A549 (cell line): Measurements from ENCODE around the gene MAFB. TPM values are rescaled to one million over a fixed set of nuclear protein-coding genes. Genes with fewer than 3 reads are reported as not detected.

Experiments
- ATAC-seq, 2 experiments: fragments of 200-7000 bp in 1 of 2; fragments of >200 bp in 1 of 2; cut with Nextera tagmentation in 1 of 2; cut with Tn5 transposase in 1 of 2; 3 replicates each; pipeline versions ENCODE4 v1.8.0 to v1.9.1; 2018 to 2020; ENCODE audit warnings: mild to moderate bottlenecking in 1 of 2, moderate library complexity in 1 of 2
- CTCF ChIA-PET: fragments of 300-600 bp; sonication (Branson Sonifier 250); formaldehyde crosslinking; extraction: SDS; loops from one replicate; lab custom pipeline; 2021; ENCODE audit warnings: antibody characterized with exemption, inconsistent platforms; lab: Yijun Ruan, JAX
- POLR2A ChIA-PET: fragments of 350-600 bp; formaldehyde crosslinking; extraction: SDS; loops from one replicate; lab custom pipeline; 2021; ENCODE audit warnings: antibody characterized with exemption, inconsistent platforms; lab: Yijun Ruan, JAX
- DNase-seq, 2 experiments: peaks; one replicate each; pipeline versions ENCODE4 v3.0.0 to v3.0.0-alpha.2; 2011 to 2016; ENCODE audit warnings: low read depth in 1 of 2, low spot score in 1 of 2
- FAIRE-seq: peaks from 2 replicates; lab custom pipeline; 2011; peaks lifted over from hg19 to GRCh38; lab: Jason Lieb, UNC
- H3K27ac ChIP-seq, 2 experiments: fragments of >200 bp; sonication (Bioruptor Twin); formaldehyde crosslinking; 3 replicates each; pipeline ENCODE4 v1.5.1; 2016 to 2017
- H3K4me1 ChIP-seq: fragments of >200 bp; sonication (Bioruptor Twin); formaldehyde crosslinking; 3 replicates; pipeline ENCODE4 v1.6.1; 2016
- H3K4me2 ChIP-seq: fragments of >200 bp; sonication (Bioruptor Twin); formaldehyde crosslinking; 3 replicates; pipeline ENCODE4 v1.6.1; 2016
- H3K4me3 ChIP-seq: fragments of >200 bp; sonication (Bioruptor Twin); formaldehyde crosslinking; 3 replicates; pipeline ENCODE4 v1.5.1; 2016
- H3K9me3 ChIP-seq: fragments of >200 bp; sonication (Bioruptor Twin); formaldehyde crosslinking; 3 replicates; pipeline ENCODE4 v1.6.1; 2016
- CBX2 ChIP-seq: fragments of 200-600 bp; sonication (generic); IDR thresholded peaks from 2 replicates; pipeline ENCODE4 v1.6.1; 2016; ENCODE audit warnings: low read depth, mild to moderate bottlenecking, borderline replicate concordance
- CHD4 ChIP-seq: fragments of 200-600 bp; sonication (generic); IDR thresholded peaks from 2 replicates; pipeline ENCODE4 v1.6.1; 2016; ENCODE audit warnings: antibody characterized with exemption, mild to moderate bottlenecking, borderline replicate concordance
- EHF ChIP-seq: fragments of 250-450 bp; sonication (Bioruptor Pico); IDR thresholded peaks from 2 replicates; pipeline ENCODE4 v1.5.0; 2020; ENCODE audit warnings: mild to moderate bottlenecking
- EP300 ChIP-seq, 2 experiments: fragments of >200 bp; sonication (Bioruptor Twin); formaldehyde crosslinking; IDR thresholded peaks; 2 replicates in 1 of 2; 3 replicates in 1 of 2; pipeline ENCODE4 v1.6.1; 2016 to 2017
- FOSB ChIP-seq: fragments of 250-450 bp; sonication (Bioruptor Pico); IDR thresholded peaks from 2 replicates; pipeline ENCODE4 v1.5.0; 2020; ENCODE audit warnings: mild to moderate bottlenecking, moderate library complexity
- FOXS1 ChIP-seq: fragments of 250-450 bp; sonication (Bioruptor Pico); IDR thresholded peaks from 2 replicates; pipeline ENCODE4 v1.5.0; 2020; ENCODE audit warnings: mild to moderate bottlenecking, moderate library complexity
- HDAC2 ChIP-seq: fragments of 200-600 bp; sonication (generic); IDR thresholded peaks from 2 replicates; pipeline ENCODE4 v1.6.1; 2016
- HEYL ChIP-seq: fragments of 250-450 bp; sonication (Bioruptor Pico); IDR thresholded peaks from 2 replicates; pipeline ENCODE4 v1.8.0; 2021; ENCODE audit warnings: mild to moderate bottlenecking, moderate library complexity
- HOXA7 ChIP-seq: fragments of 250-450 bp; sonication (Bioruptor Pico); IDR thresholded peaks from 2 replicates; pipeline ENCODE4 v1.5.0; 2020; ENCODE audit warnings: mild to moderate bottlenecking, moderate library complexity
- HOXB13 ChIP-seq: fragments of 250-450 bp; sonication (Bioruptor Pico); IDR thresholded peaks from 2 replicates; pipeline ENCODE4 v1.5.0; 2020; ENCODE audit warnings: low read depth, mild to moderate bottlenecking, moderate library complexity
- KDM5A ChIP-seq: fragments of 200-600 bp; sonication (generic); IDR thresholded peaks from 2 replicates; pipeline ENCODE4 v1.6.1; 2016; ENCODE audit warnings: antibody characterized with exemption, mild to moderate bottlenecking
- MYC ChIP-seq: IDR thresholded peaks from 2 replicates; pipeline ENCODE4 v1.6.1; 2012; ENCODE audit warnings: mild to moderate bottlenecking, inconsistent platforms, low read length, improper control_type of control experiment, borderline replicate concordance
- NR3C1 ChIP-seq: fragments of >200 bp; sonication (Bioruptor Twin); formaldehyde crosslinking; IDR thresholded peaks from 3 replicates; pipeline ENCODE4 v1.6.1; 2017
- RAD21 ChIP-seq, 2 experiments: fragments of >200 bp in 1 of 2; sonication (Bioruptor Twin) in 1 of 2; formaldehyde crosslinking in 1 of 2; IDR thresholded peaks in 1 of 2; conservative IDR thresholded peaks in 1 of 2; 2 replicates in 1 of 2; 3 replicates in 1 of 2; pipeline ENCODE4 v1.6.1; 2012 to 2018; ENCODE audit warnings: inconsistent platforms in 1 of 2
- RCOR1 ChIP-seq: fragments of 150-350 bp; IDR thresholded peaks from 2 replicates; pipeline ENCODE4 v1.6.1; 2014; ENCODE audit warnings: antibody characterized with exemption, low read length, low read depth
- RNF2 ChIP-seq: fragments of 200-600 bp; sonication (generic); IDR thresholded peaks from 2 replicates; pipeline ENCODE4 v1.6.1; 2016; ENCODE audit warnings: low read depth, mild to moderate bottlenecking, antibody characterized with exemption, moderate library complexity, borderline replicate concordance
- SMC3 ChIP-seq: fragments of >200 bp; sonication (Bioruptor Twin); formaldehyde crosslinking; IDR thresholded peaks from 3 replicates; pipeline ENCODE4 v1.6.1; 2018; ENCODE audit warnings: inconsistent platforms
- TP53 ChIP-seq: fragments of 250-450 bp; sonication (Bioruptor Pico); IDR thresholded peaks from 2 replicates; pipeline ENCODE4 v1.5.0; 2021; ENCODE audit warnings: mild to moderate bottlenecking, moderate library complexity
- ZNF302 ChIP-seq: fragments of 250-450 bp; sonication (Bioruptor Pico); IDR thresholded peaks from 2 replicates; pipeline ENCODE4 v1.9.0; 2021; ENCODE audit warnings: inconsistent platforms, mild to moderate bottlenecking, moderate library complexity
- WGBS: methylation state at CpG from one replicate; pipeline ENCODE4 v1.1.6; 2017; ENCODE audit errors: missing lambda C conversion rate; 5-methylcytosine and 5-hydroxymethylcytosine counted together
- polyA plus RNA-seq, 4 experiments: library from polyadenylated mRNA; depleted of rRNA in 3 of 4; stranded (reverse); fragments of >200 nt; fragmentation: RNase III in 1 of 4; extraction: RNeasy Plus Mini Kit Qiagen cat#74134 plus additional on column Dnase treatment in 1 of 4; gene quantifications; 2 replicates in 3 of 4; 3 replicates in 1 of 4; pipeline ENCODE4 v1.2.3, GENCODE V29; 2011 to 2017
- TF ChIP-seq, protein P1 (sequence below): fragments of 250-450 bp; sonication (Bioruptor Pico); IDR thresholded peaks from 2 replicates; pipeline ENCODE4 v1.5.0; 2020; ENCODE audit warnings: low read depth, mild to moderate bottlenecking, moderate library complexity
- TF ChIP-seq, protein P2 (sequence below): fragments of >200 bp; sonication (Bioruptor Twin); formaldehyde crosslinking; IDR thresholded peaks from 3 replicates; pipeline ENCODE4 v1.6.1; 2016
- TF ChIP-seq, protein P3 (sequence below): fragments of 250-450 bp; sonication (Bioruptor Pico); IDR thresholded peaks from 2 replicates; pipeline ENCODE4 v1.5.0; 2021; ENCODE audit warnings: mild to moderate bottlenecking, moderate library complexity, borderline replicate concordance
- TF ChIP-seq, protein P4 (sequence below): IDR thresholded peaks from 2 replicates; pipeline ENCODE4 v1.6.1; 2012

MAFB gene
- polyA plus RNA-seq, 2 of the 4 experiments (the other 2 are of a cell fraction) = 0.04 TPM; not detected in 1

DNA sequence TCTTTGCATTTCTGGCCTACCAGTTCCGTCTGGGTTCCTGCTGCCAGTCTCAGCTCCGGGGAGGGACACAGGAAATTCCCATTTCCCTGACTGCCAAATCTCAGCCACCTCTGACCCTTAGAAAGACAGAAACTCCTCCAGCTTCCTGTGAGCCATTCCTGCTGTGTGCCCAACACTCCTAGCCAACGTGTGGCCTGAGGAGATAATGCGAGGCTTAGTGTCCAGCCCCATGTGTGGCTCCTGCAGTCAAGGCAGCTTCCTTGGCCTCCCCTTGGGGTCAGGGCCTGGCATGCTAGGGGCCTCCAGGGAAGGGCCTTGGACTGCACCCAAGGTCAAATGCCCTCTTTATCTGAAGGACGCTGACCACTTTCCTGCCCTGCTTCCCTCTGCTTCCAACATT, 45.1 kb downstream of the MAFB start:
- ChIA-PET POLR2A (no interaction called here), CTCF (interaction anchor here (1.0 kb wide), 1 partner anchor 13 kb away, joined by 3 read pairs; no protein-coding TSS in a partner anchor)
- H3K27ac ChIP-seq = no peak overlapping the region
- 28% methylated on average over 4 of the region's 5 CpGs for WGBS
- no peak overlapping the region for H3K4me2 ChIP-seq
- DNase-seq (no peak), FAIRE-seq (no peak), ATAC-seq (no peak)
- no peaks in the 10 kb centered on the region for H3K4me1 ChIP-seq
- no peak overlapping the region for H3K4me3 ChIP-seq
- no peaks in the 10 kb centered on the region for H3K9me3 ChIP-seq
- TF ChIP-seq HOXB13 (CRISPR knock-in tag) = no peak
- TF ChIP-seq HDAC2 = no peak
- no peak for TF ChIP-seq EP300 (IDR thresholded peaks at IDR 0.05)
- no peak for TF ChIP-seq FOXS1 (CRISPR knock-in tag)
- TF ChIP-seq, protein P1, sequence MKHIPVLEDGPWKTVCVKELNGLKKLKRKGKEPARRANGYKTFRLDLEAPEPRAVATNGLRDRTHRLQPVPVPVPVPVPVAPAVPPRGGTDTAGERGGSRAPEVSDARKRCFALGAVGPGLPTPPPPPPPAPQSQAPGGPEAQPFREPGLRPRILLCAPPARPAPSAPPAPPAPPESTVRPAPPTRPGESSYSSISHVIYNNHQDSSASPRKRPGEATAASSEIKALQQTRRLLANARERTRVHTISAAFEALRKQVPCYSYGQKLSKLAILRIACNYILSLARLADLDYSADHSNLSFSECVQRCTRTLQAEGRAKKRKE (CRISPR knock-in tag) = no peak
- no peak for TF ChIP-seq RNF2
- no peak for TF ChIP-seq KDM5A
- TF ChIP-seq FOSB (CRISPR knock-in tag) = no peak

DNA sequence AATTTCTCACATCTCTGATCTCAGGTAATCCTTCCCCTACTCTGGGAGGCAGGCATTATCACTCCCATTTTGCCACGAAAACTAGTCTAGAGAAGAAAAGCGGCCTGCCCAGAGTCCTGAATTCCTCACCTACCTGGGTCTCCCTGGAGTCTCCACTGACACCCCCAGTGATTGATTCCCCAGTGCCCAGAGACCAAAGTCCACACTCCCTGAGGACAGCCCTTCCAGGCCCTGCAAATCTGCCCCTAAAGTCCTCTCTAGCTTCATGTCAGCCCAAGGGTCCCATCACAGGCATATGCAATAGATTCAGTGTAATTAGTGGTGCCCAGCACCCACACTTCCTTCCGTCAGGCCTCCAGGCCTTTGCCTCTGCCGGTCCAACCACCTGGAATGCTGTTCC, 47.2 kb downstream of the MAFB start:
- ChIA-PET CTCF (no interaction called here), POLR2A (no interaction called here)
- no peak overlapping the region for H3K4me2 ChIP-seq
- H3K4me3 ChIP-seq = no peak overlapping the region
- no peak for FAIRE-seq
- H3K27ac ChIP-seq = no peak overlapping the region
- TF ChIP-seq MYC (no peak), SMC3 (no peak), ZNF302 (CRISPR knock-in tag) (no peak), CBX2 (no peak), CHD4 (no peak), TP53 (no peak), HOXA7 (CRISPR knock-in tag) (no peak), RCOR1 (no peak), FOSB (CRISPR knock-in tag) (no peak), NR3C1 (no peak), HEYL (CRISPR knock-in tag) (no peak), RAD21 (conservative IDR thresholded peaks at IDR 0.05 in 1 of 2, IDR thresholded peaks at IDR 0.05 in 1 of 2) (no peak), EP300 (IDR thresholded peaks at IDR 0.05) (no peak), EHF (CRISPR knock-in tag) (no peak)
- TF ChIP-seq, protein P2, sequence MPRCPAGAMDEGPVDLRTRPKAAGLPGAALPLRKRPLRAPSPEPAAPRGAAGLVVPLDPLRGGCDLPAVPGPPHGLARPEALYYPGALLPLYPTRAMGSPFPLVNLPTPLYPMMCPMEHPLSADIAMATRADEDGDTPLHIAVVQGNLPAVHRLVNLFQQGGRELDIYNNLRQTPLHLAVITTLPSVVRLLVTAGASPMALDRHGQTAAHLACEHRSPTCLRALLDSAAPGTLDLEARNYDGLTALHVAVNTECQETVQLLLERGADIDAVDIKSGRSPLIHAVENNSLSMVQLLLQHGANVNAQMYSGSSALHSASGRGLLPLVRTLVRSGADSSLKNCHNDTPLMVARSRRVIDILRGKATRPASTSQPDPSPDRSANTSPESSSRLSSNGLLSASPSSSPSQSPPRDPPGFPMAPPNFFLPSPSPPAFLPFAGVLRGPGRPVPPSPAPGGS = no peak
- TF ChIP-seq, protein P3, sequence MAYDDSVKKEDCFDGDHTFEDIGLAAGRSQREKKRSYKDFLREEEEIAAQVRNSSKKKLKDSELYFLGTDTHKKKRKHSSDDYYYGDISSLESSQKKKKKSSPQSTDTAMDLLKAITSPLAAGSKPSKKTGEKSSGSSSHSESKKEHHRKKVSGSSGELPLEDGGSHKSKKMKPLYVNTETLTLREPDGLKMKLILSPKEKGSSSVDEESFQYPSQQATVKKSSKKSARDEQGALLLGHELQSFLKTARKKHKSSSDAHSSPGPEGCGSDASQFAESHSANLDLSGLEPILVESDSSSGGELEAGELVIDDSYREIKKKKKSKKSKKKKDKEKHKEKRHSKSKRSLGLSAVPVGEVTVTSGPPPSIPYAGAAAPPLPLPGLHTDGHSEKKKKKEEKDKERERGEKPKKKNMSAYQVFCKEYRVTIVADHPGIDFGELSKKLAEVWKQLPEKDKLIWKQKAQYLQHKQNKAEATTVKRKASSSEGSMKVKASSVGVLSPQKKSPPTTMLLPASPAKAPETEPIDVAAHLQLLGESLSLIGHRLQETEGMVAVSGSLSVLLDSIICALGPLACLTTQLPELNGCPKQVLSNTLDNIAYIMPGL (CRISPR knock-in tag) = no peak
- TF ChIP-seq, protein P4, sequence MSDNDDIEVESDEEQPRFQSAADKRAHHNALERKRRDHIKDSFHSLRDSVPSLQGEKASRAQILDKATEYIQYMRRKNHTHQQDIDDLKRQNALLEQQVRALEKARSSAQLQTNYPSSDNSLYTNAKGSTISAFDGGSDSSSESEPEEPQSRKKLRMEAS = no peak
- H3K9me3 ChIP-seq = no peaks in the 10 kb centered on the region
- DNase-seq = no peak
- 6% methylated on average over 4 of the region's 4 CpGs for WGBS
- no peak for ATAC-seq
- no peaks in the 10 kb centered on the region for H3K4me1 ChIP-seq
